NAMALWA (cell line): ENCODE data around the gene CD80.

Experiments used
- DNase-seq: peaks from one replicate; pipeline ENCODE4 v3.0.0-alpha.2; 2015; ENCODE audit warnings: low spot score

CD80 gene

DNA sequence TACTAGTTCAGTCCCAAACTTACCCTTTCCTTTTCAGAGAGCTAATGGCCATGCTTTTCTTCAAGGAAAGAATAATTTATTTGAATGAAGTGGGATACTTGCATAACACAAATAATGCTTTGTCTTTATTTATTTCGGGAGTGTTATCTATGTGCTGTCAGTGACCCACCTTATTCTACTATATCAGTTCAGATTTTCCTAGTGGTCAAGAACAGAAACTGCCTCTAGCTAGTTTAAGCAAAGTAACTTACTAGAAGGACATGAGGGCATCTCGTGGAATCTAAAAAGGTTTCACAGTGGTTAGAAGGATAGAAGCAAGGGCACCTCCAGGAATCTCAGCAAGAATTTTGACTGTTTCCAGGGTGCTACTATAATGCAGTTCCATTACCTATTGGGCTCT, 64.8 kb downstream of the CD80 start:
- peak; percentile 27 for DNase-seq

DNA sequence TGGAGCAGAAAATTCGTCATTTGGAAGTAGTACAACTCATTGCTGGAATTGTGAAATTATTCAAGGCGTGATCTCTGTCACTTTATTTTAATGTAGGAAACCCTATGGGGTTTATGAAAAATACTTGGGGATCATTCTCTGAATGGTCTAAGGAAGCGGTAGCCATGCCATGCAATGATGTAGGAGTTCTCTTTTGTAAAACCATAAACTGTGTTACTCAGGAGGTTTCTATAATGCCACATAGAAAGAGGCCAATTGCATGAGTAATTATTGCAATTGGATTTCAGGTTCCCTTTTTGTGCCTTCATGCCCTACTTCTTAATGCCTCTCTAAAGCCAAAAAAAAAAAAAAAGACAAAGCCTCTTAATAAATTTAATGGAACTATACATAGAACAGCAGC, 66.6 kb downstream of the CD80 start:
- DNase-seq: no peak

DNA sequence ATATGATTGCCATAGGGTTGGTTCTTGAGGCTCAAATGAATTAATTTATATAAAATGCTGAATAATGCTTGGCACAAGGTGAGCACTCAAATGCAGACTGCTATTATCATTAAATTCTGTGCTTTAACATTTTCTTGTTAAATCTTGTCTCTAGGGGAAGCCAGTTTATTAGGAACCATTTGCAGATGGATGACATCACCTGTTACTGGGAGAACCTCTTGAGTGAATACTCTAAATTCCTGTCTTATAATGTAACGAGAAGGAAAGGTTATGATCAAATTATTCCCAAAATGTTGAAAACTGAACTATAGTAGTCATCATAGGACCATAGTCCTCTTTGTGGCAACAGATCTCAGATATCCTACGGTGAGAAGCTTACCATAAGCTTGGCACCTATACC, 67.3 kb downstream of the CD80 start:
- DNase-seq: no peak

DNA sequence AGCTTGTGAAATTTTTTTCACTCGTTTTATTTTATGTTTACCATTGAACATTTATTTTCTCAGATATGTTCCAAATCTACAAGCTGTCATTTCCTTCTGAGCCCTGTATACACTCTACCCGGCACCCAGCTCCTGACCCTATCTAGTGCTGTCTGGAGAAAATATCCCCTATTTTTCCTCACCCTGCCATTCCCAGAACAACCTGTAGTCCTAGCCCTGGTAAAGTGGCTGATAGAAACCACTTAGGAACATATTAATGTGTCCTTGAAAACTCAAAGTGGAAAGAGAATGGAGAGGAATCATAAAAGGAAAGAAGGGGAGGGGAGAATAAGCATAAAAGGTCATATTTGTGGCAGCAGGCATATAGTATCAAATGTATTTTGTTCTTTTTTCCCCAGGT, 69.3 kb downstream of the CD80 start:
- DNase-seq: no peak

DNA sequence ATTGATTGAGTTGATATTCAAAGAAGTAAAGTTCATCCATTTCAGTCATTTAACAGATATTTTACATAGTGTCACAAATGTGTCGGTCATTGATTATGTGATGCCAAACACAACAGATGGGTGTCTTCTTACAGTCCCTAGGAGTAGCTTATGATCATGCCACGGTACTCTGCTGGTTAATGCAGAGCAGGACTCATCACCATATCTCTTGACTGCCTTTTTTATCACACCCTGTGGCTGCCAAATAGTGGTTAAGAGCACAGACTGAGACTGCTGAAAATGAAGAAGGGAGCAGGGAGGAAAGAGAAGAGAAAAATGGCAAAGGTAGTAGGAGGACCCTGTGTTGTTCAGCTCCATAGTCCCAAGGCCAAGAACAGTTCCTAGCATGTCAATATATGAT, 73.9 kb downstream of the CD80 start:
- no peak for DNase-seq

DNA sequence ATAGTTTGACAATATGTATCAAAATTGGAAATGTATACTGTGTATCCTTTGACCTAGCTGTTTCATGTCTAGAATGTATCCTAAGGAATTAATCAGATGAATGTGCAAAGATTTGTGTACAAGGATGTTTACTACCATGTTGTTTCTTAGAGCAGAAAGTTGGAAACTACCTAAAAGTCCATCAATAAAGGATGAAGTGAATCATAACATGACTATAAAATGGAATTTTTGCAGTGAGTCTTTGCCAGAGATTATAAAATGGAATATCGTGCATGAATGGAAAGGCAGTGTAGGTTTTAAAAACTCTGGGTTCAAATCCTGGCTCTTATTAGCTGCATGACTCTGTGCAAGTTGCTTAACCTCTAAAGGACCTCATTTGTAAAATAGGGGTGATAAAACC, 76.3 kb downstream of the CD80 start:
- no peak for DNase-seq

DNA sequence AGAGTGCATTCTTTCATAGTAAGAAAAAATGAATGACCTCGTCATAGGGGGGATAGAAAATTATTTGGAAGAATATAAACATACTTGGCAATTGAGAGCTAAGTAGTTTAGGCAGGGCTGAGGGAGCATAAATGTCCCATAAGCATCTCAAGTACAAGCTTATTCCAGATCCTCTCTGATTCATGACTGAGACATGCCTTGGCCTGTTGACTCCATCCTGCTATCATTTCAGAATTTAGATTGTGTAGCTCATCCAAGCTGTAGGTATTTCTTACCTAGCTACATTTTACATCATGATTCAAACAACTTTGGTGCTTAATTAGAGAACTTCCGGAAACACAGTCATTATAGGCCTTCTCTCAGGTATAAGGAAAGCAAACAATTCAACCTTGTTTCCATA, 78.3 kb downstream of the CD80 start:
- no peak for DNase-seq
